NCI-H2107 treated with DMSO at 0.1 percent for 48 hours (cell line): ENCODE measurements around the gene THAP12.
"Not testable (repeated sequence)": the region's sequence is repeated elsewhere in the genome, so short reads cannot be mapped to it uniquely, and the experiment has no call there.

ENCODE experiments used
- DNase-seq: peaks from one replicate; lab custom pipeline; 2025; ENCODE audit not compliant: unreplicated experiment; lab: John Stamatoyannopoulos, UW

THAP12 gene

GRCh38 chr11:76329084-76329648, 51.8 kb downstream of the THAP12 start:
- no peak for DNase-seq

- no peak for DNase-seq
These were observed 53.1 kb downstream of the THAP12 start for GRCh38 chr11:76327756-76328388.

- DNase-seq, result no peak
These were observed 53.7 kb downstream of the THAP12 start for GRCh38 chr11:76327202-76327601.

- no peak for DNase-seq
These were observed 55.7 kb downstream of the THAP12 start for GRCh38 chr11:76325185-76325584.

- DNase-seq, result no peak
These were observed 57.1 kb downstream of the THAP12 start for GRCh38 chr11:76323804-76324203.

GRCh38 chr11:76323375-76323774, 57.6 kb downstream of the THAP12 start:
- not testable (repeated sequence) for DNase-seq

GRCh38 chr11:76322942-76323341, 58.0 kb downstream of the THAP12 start:
- no peak for DNase-seq

GRCh38 chr11:76322540-76322939, 58.4 kb downstream of the THAP12 start:
- no peak for DNase-seq

GRCh38 chr11:76321820-76322524, 59.0 kb downstream of the THAP12 start:
- no peak for DNase-seq

- DNase-seq, result no peak
These were observed 59.6 kb downstream of the THAP12 start for GRCh38 chr11:76321340-76321739.

GRCh38 chr11:76320929-76321328, 60.0 kb downstream of the THAP12 start:
- no peak for DNase-seq

GRCh38 chr11:76319798-76320197, 61.1 kb downstream of the THAP12 start:
- not testable (repeated sequence) for DNase-seq

GRCh38 chr11:76318744-76319384, 62.1 kb downstream of the THAP12 start:
- peak; percentile 49 for DNase-seq

- DNase-seq, result no peak
These were observed 63.6 kb downstream of the THAP12 start for GRCh38 chr11:76317296-76317695.

- DNase-seq, result no peak
These were observed 64.2 kb downstream of the THAP12 start for GRCh38 chr11:76316726-76317125.

- no peak for DNase-seq
These were observed 65.6 kb downstream of the THAP12 start for GRCh38 chr11:76315182-76315853.

- no peak for DNase-seq
These were observed 66.2 kb downstream of the THAP12 start for GRCh38 chr11:76314741-76315090.

GRCh38 chr11:76313913-76314740, 66.8 kb downstream of the THAP12 start:
- no peak for DNase-seq

GRCh38 chr11:76313271-76313670, 67.7 kb downstream of the THAP12 start:
- no peak for DNase-seq

- DNase-seq, result peak; percentile 77
These were observed 69.9 kb downstream of the THAP12 start for GRCh38 chr11:76310832-76311595.
